ENCODE data around the gene S1PR4.

Gene S1PR4

GRCh38 chr19:3222709-3223108 is 44.1 kb downstream of the S1PR4 start:
- intact Hi-C loops (cut with micrococcal nuclease): no loop called here

GRCh38 chr19:3224346-3225168 is 46.0 kb downstream of the S1PR4 start, which contains the start of gene CELF5:
TSS of gene CELF5 (plus strand) at chr19:3224661. CDS start at chr19:3224740, 79 bp downstream.
- H3K9me3 Mint-ChIP-seq: no peaks in the 10 kb centered on the region

More at GRCh38 chr19:3222709-3223108, 44.1 kb downstream of the S1PR4 start:
- no peak overlapping the region for H3K27ac Mint-ChIP-seq
- H3K4me1 Mint-ChIP-seq (ENCODE audit: low read depth): no peaks in the 10 kb centered on the region
- no peaks in the 10 kb centered on the region for H3K9me3 Mint-ChIP-seq
- no peak overlapping the region for H3K4me3 Mint-ChIP-seq
- peaks cover 48% of the 10 kb centered on the region for H3K27me3 Mint-ChIP-seq
- H3K36me3 Mint-ChIP-seq (ENCODE audit: low read depth): no peaks in the 10 kb centered on the region

GRCh38 chr19:3225169-3225485 is 46.6 kb downstream of the S1PR4 start:
- peaks cover 54% of the 10 kb centered on the region for H3K27me3 Mint-ChIP-seq
- intact Hi-C loops (cut with micrococcal nuclease): no loop called here
- H3K9me3 Mint-ChIP-seq: no peaks in the 10 kb centered on the region
- no peaks in the 10 kb centered on the region for H3K36me3 Mint-ChIP-seq (ENCODE audit: low read depth)
- H3K27ac Mint-ChIP-seq: no peak overlapping the region
- H3K4me3 Mint-ChIP-seq: peak overlapping the region; percentile 23
- H3K4me1 Mint-ChIP-seq (ENCODE audit: low read depth): no peaks in the 10 kb centered on the region

More at GRCh38 chr19:3224346-3225168, 46.0 kb downstream of the S1PR4 start, which contains the start of gene CELF5:
- Mint-ChIP-seq H3K4me3 (peak within 1 kb of the TSS; percentile 23), H3K36me3 (ENCODE audit: low read depth) (no peaks in the 10 kb centered on the region), H3K4me1 (ENCODE audit: low read depth) (no peaks in the 10 kb centered on the region), H3K27me3 (peaks cover 54% of the 10 kb centered on the region), H3K27ac (no peak within 1 kb of the TSS)
- intact Hi-C loops (cut with micrococcal nuclease): no loop called here

- Mint-ChIP-seq H3K9me3 (no peaks in the 10 kb centered on the region), H3K36me3 (ENCODE audit: low read depth) (no peaks in the 10 kb centered on the region), H3K27me3 (peaks cover 54% of the 10 kb centered on the region), H3K27ac (no peak overlapping the region), H3K4me1 (ENCODE audit: low read depth) (no peaks in the 10 kb centered on the region), H3K4me3 (no peak overlapping the region)
- intact Hi-C loops (cut with micrococcal nuclease): no loop called here
Observed at GRCh38 chr19:3225677-3226093, 47.1 kb downstream of the S1PR4 start.

GRCh38 chr19:3227054-3227626 is 48.6 kb downstream of the S1PR4 start:
- Mint-ChIP-seq H3K4me1 (ENCODE audit: low read depth) (no peaks in the 10 kb centered on the region), H3K27ac (no peak overlapping the region), H3K36me3 (ENCODE audit: low read depth) (no peaks in the 10 kb centered on the region), H3K27me3 (peaks cover 49% of the 10 kb centered on the region), H3K9me3 (no peaks in the 10 kb centered on the region), H3K4me3 (no peak overlapping the region)
- intact Hi-C loops (cut with micrococcal nuclease): no loop called here

- H3K27ac Mint-ChIP-seq: no peak overlapping the region
- peaks cover 45% of the 10 kb centered on the region for H3K27me3 Mint-ChIP-seq
- no peak overlapping the region for H3K4me3 Mint-ChIP-seq
- intact Hi-C loops (cut with micrococcal nuclease): no loop called here
- H3K4me1 Mint-ChIP-seq (ENCODE audit: low read depth): no peaks in the 10 kb centered on the region
- no peaks in the 10 kb centered on the region for H3K36me3 Mint-ChIP-seq (ENCODE audit: low read depth)
- no peaks in the 10 kb centered on the region for H3K9me3 Mint-ChIP-seq
Observed at GRCh38 chr19:3229346-3229743, 50.8 kb downstream of the S1PR4 start.
